ENCODE measurements around the gene MID2.

- TF ChIP-seq, protein P1, sequence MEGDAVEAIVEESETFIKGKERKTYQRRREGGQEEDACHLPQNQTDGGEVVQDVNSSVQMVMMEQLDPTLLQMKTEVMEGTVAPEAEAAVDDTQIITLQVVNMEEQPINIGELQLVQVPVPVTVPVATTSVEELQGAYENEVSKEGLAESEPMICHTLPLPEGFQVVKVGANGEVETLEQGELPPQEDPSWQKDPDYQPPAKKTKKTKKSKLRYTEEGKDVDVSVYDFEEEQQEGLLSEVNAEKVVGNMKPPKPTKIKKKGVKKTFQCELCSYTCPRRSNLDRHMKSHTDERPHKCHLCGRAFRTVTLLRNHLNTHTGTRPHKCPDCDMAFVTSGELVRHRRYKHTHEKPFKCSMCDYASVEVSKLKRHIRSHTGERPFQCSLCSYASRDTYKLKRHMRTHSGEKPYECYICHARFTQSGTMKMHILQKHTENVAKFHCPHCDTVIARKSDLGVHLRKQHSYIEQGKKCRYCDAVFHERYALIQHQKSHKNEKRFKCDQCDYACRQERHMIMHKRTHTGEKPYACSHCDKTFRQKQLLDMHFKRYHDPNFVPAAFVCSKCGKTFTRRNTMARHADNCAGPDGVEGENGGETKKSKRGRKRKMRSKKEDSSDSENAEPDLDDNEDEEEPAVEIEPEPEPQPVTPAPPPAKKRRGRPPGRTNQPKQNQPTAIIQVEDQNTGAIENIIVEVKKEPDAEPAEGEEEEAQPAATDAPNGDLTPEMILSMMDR (IDR thresholded peaks at IDR 0.05): no peak
- TF ChIP-seq POLR2A (IDR thresholded peaks at IDR 0.05): no peak
Observed at GRCh38 chrX:107831071-107831730, 5.5 kb downstream of the MID2 start.
